HG03521 (cell line): ENCODE measurements around the gene EDEM3.
"Not testable (repeated sequence)": the region's sequence is repeated elsewhere in the genome, so short reads cannot be mapped to it uniquely, and the experiment has no call there.

ENCODE experiments used
- ATAC-seq: cut with Tn5 transposase; IDR thresholded peaks from one replicate; pipeline ENCODE4 v1.9.1; 2021; ENCODE audit warnings: mild to moderate bottlenecking, moderate library complexity; ENCODE audit not compliant: unreplicated experiment

EDEM3 gene

GRCh38 chr1:184680611-184681225 is 73.9 kb downstream of the EDEM3 start:
- ATAC-seq, result not testable (repeated sequence)

GRCh38 chr1:184679472-184679871 is 75.2 kb downstream of the EDEM3 start:
- not testable (repeated sequence) for ATAC-seq

GRCh38 chr1:184677344-184677743 is 77.3 kb downstream of the EDEM3 start:
- no peak for ATAC-seq

GRCh38 chr1:184673305-184673704 is 81.4 kb downstream of the EDEM3 start:
- no peak for ATAC-seq

GRCh38 chr1:184672013-184672726 is 82.5 kb downstream of the EDEM3 start:
- no peak for ATAC-seq

- ATAC-seq, result no peak
These were observed 85.3 kb downstream of the EDEM3 start for GRCh38 chr1:184669391-184669790.

GRCh38 chr1:184665360-184665759 is 89.3 kb downstream of the EDEM3 start:
- ATAC-seq, result no peak

- ATAC-seq, result no peak
These were observed 90.0 kb downstream of the EDEM3 start for GRCh38 chr1:184664661-184665060.

- ATAC-seq, result peak; percentile 62
These were observed 90.5 kb downstream of the EDEM3 start for GRCh38 chr1:184664042-184664660.

GRCh38 chr1:184661801-184662200 is 92.9 kb downstream of the EDEM3 start:
- no peak for ATAC-seq

GRCh38 chr1:184660462-184661191 is 94.0 kb downstream of the EDEM3 start:
- no peak for ATAC-seq

- no peak for ATAC-seq
These were observed 96.6 kb downstream of the EDEM3 start for GRCh38 chr1:184658055-184658454.

GRCh38 chr1:184656221-184656620 is 98.4 kb downstream of the EDEM3 start:
- no peak for ATAC-seq

GRCh38 chr1:184655185-184655584 is 99.5 kb downstream of the EDEM3 start:
- ATAC-seq, result no peak

- ATAC-seq, result no peak
These were observed 104.3 kb downstream of the EDEM3 start for GRCh38 chr1:184650177-184650866.

GRCh38 chr1:184649451-184649888 is 105.2 kb downstream of the EDEM3 start:
- peak; percentile 55 for ATAC-seq

- no peak for ATAC-seq
These were observed 105.8 kb downstream of the EDEM3 start for GRCh38 chr1:184648856-184649201.

GRCh38 chr1:184648160-184648855 is 106.3 kb downstream of the EDEM3 start:
- ATAC-seq, result no peak

GRCh38 chr1:184647471-184647870 is 107.2 kb downstream of the EDEM3 start:
- no peak for ATAC-seq

GRCh38 chr1:184646824-184647223 is 107.8 kb downstream of the EDEM3 start:
- no peak for ATAC-seq
